OCI-LY3 (cell line): Measurements from ENCODE around the gene AGR3.

Experiments used
- EZH2phosphoT487 ChIP-seq: fragments of 200-600 bp; shearing (Covaris generic); IDR thresholded peaks from 2 replicates; pipeline ENCODE4 v1.6.1; 2018; ENCODE audit warnings: antibody characterized with exemption, mixed run types, low read depth
- TF ChIP-seq, protein P1 (sequence below): fragments of 200-600, 300-600 bp; sonication (generic); IDR thresholded peaks from 2 replicates; pipeline ENCODE4 v1.5.1; 2014; ENCODE audit warnings: antibody characterized with exemption, low read length, low read depth

DNA sequence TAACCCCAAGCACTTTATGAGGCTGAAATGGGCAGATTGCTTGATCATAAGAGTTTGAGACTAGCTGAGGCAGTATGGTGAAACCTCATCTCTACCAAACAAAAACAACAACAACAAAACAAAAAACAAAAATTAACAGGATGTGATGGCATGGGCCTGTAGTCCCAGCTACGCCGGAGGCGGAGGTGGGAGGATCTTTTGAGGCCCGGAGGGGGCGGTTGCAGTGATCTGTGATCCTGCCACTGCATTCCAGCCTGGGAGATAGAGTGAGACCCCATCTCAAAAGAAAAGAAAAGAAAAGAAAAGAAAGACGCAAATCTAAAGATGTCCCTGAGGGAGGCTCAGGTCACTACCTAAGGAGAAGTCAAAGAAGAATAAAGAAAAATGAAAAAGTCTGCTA, 41.7 kb downstream of the AGR3 start:
- TF ChIP-seq EZH2phosphoT487: no peak
- TF ChIP-seq, protein P1, sequence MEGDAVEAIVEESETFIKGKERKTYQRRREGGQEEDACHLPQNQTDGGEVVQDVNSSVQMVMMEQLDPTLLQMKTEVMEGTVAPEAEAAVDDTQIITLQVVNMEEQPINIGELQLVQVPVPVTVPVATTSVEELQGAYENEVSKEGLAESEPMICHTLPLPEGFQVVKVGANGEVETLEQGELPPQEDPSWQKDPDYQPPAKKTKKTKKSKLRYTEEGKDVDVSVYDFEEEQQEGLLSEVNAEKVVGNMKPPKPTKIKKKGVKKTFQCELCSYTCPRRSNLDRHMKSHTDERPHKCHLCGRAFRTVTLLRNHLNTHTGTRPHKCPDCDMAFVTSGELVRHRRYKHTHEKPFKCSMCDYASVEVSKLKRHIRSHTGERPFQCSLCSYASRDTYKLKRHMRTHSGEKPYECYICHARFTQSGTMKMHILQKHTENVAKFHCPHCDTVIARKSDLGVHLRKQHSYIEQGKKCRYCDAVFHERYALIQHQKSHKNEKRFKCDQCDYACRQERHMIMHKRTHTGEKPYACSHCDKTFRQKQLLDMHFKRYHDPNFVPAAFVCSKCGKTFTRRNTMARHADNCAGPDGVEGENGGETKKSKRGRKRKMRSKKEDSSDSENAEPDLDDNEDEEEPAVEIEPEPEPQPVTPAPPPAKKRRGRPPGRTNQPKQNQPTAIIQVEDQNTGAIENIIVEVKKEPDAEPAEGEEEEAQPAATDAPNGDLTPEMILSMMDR: no peak
